Esophagus squamous epithelium (tissue), 4 donors: ENCODE data around the gene PDCD2.

Experiments used
- POLR2A ChIP-seq, 4 donors: fragments of 450-650 bp; IDR thresholded peaks; one replicate each; pipeline ENCODE4 v1.6.1; 2017; ENCODE audit warnings: antibody characterized with exemption in 4 of 4, mild to moderate bottlenecking in 4 of 4, moderate library complexity in 3 of 4
- TF ChIP-seq, protein P1 (sequence below), 6 experiments: fragments of 450-650 bp in 4 of 6; fragments of 200-600 bp in 2 of 6; sonication (generic) in 2 of 6; IDR thresholded peaks; one replicate each; pipeline ENCODE4 v1.5.1; 2016 to 2019; ENCODE audit warnings: antibody characterized with exemption in 6 of 6, mild to moderate bottlenecking in 4 of 6, moderate library complexity in 4 of 6

DNA sequence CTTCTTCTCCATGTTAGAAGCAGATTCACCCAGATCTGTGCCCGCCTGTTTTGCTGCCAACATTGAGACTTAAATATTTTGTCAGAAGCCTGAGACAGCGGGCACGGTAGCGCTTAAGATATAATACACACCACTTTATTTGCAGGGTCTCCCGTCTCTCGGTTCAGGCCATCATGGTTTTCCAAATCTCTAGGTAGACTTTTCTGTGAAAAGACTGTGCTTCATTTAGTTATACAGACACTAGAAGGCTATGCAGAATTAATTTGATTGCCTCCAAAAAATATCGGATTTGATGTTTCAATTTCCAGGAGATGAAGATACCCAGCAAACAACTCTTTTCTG is 29.7 kb downstream of the PDCD2 start:
- TF ChIP-seq POLR2A (IDR thresholded peaks at IDR 0.05), result no peak
- TF ChIP-seq, protein P1, sequence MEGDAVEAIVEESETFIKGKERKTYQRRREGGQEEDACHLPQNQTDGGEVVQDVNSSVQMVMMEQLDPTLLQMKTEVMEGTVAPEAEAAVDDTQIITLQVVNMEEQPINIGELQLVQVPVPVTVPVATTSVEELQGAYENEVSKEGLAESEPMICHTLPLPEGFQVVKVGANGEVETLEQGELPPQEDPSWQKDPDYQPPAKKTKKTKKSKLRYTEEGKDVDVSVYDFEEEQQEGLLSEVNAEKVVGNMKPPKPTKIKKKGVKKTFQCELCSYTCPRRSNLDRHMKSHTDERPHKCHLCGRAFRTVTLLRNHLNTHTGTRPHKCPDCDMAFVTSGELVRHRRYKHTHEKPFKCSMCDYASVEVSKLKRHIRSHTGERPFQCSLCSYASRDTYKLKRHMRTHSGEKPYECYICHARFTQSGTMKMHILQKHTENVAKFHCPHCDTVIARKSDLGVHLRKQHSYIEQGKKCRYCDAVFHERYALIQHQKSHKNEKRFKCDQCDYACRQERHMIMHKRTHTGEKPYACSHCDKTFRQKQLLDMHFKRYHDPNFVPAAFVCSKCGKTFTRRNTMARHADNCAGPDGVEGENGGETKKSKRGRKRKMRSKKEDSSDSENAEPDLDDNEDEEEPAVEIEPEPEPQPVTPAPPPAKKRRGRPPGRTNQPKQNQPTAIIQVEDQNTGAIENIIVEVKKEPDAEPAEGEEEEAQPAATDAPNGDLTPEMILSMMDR (IDR thresholded peaks at IDR 0.05), result no peak
